ENCODE data around the gene TBX10.

TBX10 gene

DNA sequence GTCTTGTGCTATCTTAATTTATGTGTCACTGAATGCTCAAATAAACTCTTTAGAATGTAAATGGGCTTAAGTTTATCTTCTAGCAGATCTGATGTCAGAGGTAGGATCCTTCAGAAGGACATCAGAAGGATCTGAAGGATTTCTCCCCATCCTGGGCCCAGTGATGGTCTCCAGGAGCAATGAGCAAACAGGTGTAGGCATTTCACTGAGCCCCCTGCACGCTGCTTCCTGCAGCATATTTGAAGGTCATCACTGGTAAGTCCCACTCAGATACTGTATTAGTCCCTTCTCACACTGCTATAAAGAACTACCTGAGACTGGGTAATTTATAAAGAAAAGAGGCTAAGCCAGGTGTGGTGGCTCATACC lies 51.4 kb downstream of the TBX10 start:
- Histone ChIP-seq H2AFZ (ENCODE audit: low read depth, low read length) (no peak overlapping the region), H4K20me1 (ENCODE audit: insufficient read depth, low read length) (peaks cover 31% of the 10 kb centered on the region), H3K9me3 (ENCODE audit: insufficient read depth, low read length, severe bottlenecking) (no peaks in the 10 kb centered on the region), H3K79me2 (ENCODE audit: insufficient read depth, low read length) (peaks cover 32% of the 10 kb centered on the region), H3K27me3 (ENCODE audit: insufficient read depth, low read length, poor library complexity) (no peaks in the 10 kb centered on the region), H3K4me1 (ENCODE audit: insufficient read depth, low read length) (peaks cover 23% of the 10 kb centered on the region), H3K36me3 (ENCODE audit: insufficient read depth, low read length) (peaks cover 47% of the 10 kb centered on the region), H3K4me2 (ENCODE audit: insufficient read depth, low read length) (no peak overlapping the region), H3K27ac (ENCODE audit: low read length) (no peak overlapping the region), H3K9ac (ENCODE audit: low read depth, low read length) (no peak overlapping the region), H3K4me3 (ENCODE audit: low read depth in 1 of 2, low read length in 2 of 2) (no peak overlapping the region)
- ATAC-seq (ENCODE audit: insufficient read depth, low read depth) = no peak
- DNase-seq = no peak
- TF ChIP-seq EZH2 (IDR thresholded peaks at IDR 0.05; ENCODE audit: borderline replicate concordance, low read depth, low read length, severe bottlenecking) = no peak
- TF ChIP-seq, protein P1, sequence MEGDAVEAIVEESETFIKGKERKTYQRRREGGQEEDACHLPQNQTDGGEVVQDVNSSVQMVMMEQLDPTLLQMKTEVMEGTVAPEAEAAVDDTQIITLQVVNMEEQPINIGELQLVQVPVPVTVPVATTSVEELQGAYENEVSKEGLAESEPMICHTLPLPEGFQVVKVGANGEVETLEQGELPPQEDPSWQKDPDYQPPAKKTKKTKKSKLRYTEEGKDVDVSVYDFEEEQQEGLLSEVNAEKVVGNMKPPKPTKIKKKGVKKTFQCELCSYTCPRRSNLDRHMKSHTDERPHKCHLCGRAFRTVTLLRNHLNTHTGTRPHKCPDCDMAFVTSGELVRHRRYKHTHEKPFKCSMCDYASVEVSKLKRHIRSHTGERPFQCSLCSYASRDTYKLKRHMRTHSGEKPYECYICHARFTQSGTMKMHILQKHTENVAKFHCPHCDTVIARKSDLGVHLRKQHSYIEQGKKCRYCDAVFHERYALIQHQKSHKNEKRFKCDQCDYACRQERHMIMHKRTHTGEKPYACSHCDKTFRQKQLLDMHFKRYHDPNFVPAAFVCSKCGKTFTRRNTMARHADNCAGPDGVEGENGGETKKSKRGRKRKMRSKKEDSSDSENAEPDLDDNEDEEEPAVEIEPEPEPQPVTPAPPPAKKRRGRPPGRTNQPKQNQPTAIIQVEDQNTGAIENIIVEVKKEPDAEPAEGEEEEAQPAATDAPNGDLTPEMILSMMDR (IDR thresholded peaks at IDR 0.05; ENCODE audit: borderline replicate concordance, extremely low read depth, low read length, poor library complexity, severe bottlenecking) = no peak

DNA sequence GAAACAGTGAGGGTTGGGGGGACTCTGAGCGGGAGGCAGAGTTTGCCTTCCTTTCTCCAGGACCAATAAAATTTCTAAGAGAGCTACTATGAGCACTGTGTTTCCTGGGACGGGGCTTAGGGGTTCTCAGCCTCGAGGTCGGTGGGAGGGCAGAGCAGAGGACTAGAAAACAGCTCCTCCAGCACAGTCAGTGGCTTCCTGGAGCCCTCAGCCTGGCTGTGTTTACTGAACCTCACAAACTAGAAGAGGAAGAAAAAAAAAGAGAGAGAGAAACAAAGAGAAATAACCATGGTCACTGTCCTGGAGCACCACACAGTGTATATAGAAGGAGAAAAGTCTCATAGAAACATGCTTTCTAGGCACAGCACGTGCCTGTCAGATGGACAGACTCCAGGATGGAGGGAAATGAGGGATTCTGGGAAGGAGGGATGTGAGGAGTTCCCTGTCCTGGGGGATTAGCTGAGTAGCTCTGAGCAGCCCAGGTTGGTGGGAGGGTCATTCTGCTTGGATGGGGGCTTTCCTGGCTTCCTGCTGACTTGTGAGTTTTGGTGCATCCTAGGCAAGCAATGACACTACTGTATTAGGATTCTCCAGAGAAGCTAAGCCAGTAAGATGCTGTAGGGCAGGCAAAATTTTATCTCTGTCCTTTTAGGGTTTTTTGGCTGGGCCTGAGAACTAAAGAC lies 52.9 kb downstream of the TBX10 start:
- TF ChIP-seq, protein P1 (IDR thresholded peaks at IDR 0.05; ENCODE audit: borderline replicate concordance, extremely low read depth, low read length, poor library complexity, severe bottlenecking) = no peak
- TF ChIP-seq EZH2 (IDR thresholded peaks at IDR 0.05; ENCODE audit: borderline replicate concordance, low read depth, low read length, severe bottlenecking) = no peak
- Histone ChIP-seq H3K9ac (ENCODE audit: low read depth, low read length) (no peak overlapping the region), H3K27me3 (ENCODE audit: insufficient read depth, low read length, poor library complexity) (no peaks in the 10 kb centered on the region), H3K4me2 (ENCODE audit: insufficient read depth, low read length) (peak overlapping the region; percentile 66; the same call in 1 of the 2 replicates), H4K20me1 (ENCODE audit: insufficient read depth, low read length) (peaks cover 31% of the 10 kb centered on the region), H3K4me3 (ENCODE audit: low read depth in 1 of 2, low read length in 2 of 2) (no peak overlapping the region), H3K9me3 (ENCODE audit: insufficient read depth, low read length, severe bottlenecking) (no peaks in the 10 kb centered on the region), H3K79me2 (ENCODE audit: insufficient read depth, low read length) (peaks cover 39% of the 10 kb centered on the region), H2AFZ (ENCODE audit: low read depth, low read length) (no peak overlapping the region), H3K27ac (ENCODE audit: low read length) (no peak overlapping the region), H3K36me3 (ENCODE audit: insufficient read depth, low read length) (peaks cover 47% of the 10 kb centered on the region), H3K4me1 (ENCODE audit: insufficient read depth, low read length) (peaks cover 34% of the 10 kb centered on the region)
- no peak for ATAC-seq (ENCODE audit: insufficient read depth, low read depth)
- DNase-seq = no peak

DNA sequence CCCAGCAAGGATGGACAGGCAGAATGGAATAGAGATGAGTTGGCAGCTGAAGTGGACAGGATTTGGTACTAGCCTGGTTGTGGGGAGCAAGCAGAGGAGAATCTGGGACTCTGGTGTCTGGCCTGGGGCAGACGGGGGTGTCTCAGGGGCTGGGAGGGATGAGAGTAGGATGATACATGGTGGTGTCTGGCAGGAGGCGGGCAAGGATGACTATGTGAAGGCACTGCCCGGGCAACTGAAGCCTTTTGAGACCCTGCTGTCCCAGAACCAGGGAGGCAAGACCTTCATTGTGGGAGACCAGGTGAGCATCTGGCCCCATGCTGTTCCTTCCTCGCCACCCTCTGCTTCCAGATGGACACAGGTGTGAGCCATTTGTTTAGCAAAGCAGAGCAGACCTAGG lies 53.7 kb downstream of the TBX10 start:
- H3K4me2 ChIP-seq (ENCODE audit: insufficient read depth, low read length) = peak overlapping the region; percentile 66
- TF ChIP-seq, protein P1 (IDR thresholded peaks at IDR 0.05; ENCODE audit: borderline replicate concordance, extremely low read depth, low read length, poor library complexity, severe bottlenecking) = no peak
- TF ChIP-seq EZH2 (IDR thresholded peaks at IDR 0.05; ENCODE audit: borderline replicate concordance, low read depth, low read length, severe bottlenecking) = no peak
- H2AFZ ChIP-seq (ENCODE audit: low read depth, low read length) = no peak overlapping the region
- DNase-seq (no peak), ATAC-seq (ENCODE audit: insufficient read depth, low read depth) (no peak)
- H3K9me3 ChIP-seq (ENCODE audit: insufficient read depth, low read length, severe bottlenecking) = no peaks in the 10 kb centered on the region
- H3K79me2 ChIP-seq (ENCODE audit: insufficient read depth, low read length) = peaks cover 39% of the 10 kb centered on the region
- peaks cover 34% of the 10 kb centered on the region for H3K4me1 ChIP-seq (ENCODE audit: insufficient read depth, low read length)
- no peak overlapping the region for H3K27ac ChIP-seq (ENCODE audit: low read length)
- H3K9ac ChIP-seq (ENCODE audit: low read depth, low read length) = peak overlapping the region; percentile 64; the same call in 1 of the 2 replicates
- H3K4me3 ChIP-seq (ENCODE audit: low read depth in 1 of 2, low read length in 2 of 2) = 0 out of 4 replicates have a peak overlapping the region, but pooled peaks of 1 of the 2 experiments have one; percentile 63
- H3K27me3 ChIP-seq (ENCODE audit: insufficient read depth, low read length, poor library complexity) = no peaks in the 10 kb centered on the region
- H3K36me3 ChIP-seq (ENCODE audit: insufficient read depth, low read length) = peaks cover 47% of the 10 kb centered on the region
- H4K20me1 ChIP-seq (ENCODE audit: insufficient read depth, low read length) = peaks cover 31% of the 10 kb centered on the region

Data from DND-41 (cell line).